Activated CD4-positive, alpha-beta T cell treated with anti-CD3 and anti-CD28 coated beads, Interleukin-2, amount 50 U/mL, for 1 hour (primary cell): ENCODE results near the gene PRR33.

Source experiments
- DNase-seq: peaks from one replicate; pipeline ENCODE4 v3.0.0-alpha.2; 2020

The PRR33 gene

GRCh38 chr11:1916132-1916985, 24.7 kb upstream of the PRR33 start:
- no peak for DNase-seq

GRCh38 chr11:1915795-1916131, 24.1 kb upstream of the PRR33 start:
- DNase-seq = no peak

- DNase-seq = no peak
These were observed 21.8 kb upstream of the PRR33 start for GRCh38 chr11:1913271-1914060.

- no peak for DNase-seq
These were observed 20.7 kb upstream of the PRR33 start for GRCh38 chr11:1912289-1912878.

GRCh38 chr11:1909524-1909923, 17.8 kb upstream of the PRR33 start:
- no peak for DNase-seq

- no peak for DNase-seq
These were observed 16.9 kb upstream of the PRR33 start for GRCh38 chr11:1908618-1909017.

- DNase-seq = no peak
These were observed 15.1 kb upstream of the PRR33 start for GRCh38 chr11:1906611-1907423.

- DNase-seq = no peak
These were observed 14.5 kb upstream of the PRR33 start for GRCh38 chr11:1906181-1906580.

GRCh38 chr11:1899686-1900085, 8.0 kb upstream of the PRR33 start:
- DNase-seq = no peak

- DNase-seq = no peak
These were observed 7.4 kb upstream of the PRR33 start for GRCh38 chr11:1899090-1899489.

- DNase-seq = no peak
These were observed 5.2 kb upstream of the PRR33 start for GRCh38 chr11:1896923-1897322.

- no peak for DNase-seq
These were observed 4.8 kb upstream of the PRR33 start for GRCh38 chr11:1896468-1896867.

GRCh38 chr11:1894759-1895158, 3.1 kb upstream of the PRR33 start:
- no peak for DNase-seq

- DNase-seq = no peak
These were observed 2.1 kb upstream of the PRR33 start for GRCh38 chr11:1893581-1894359.

GRCh38 chr11:1892558-1892957, 863 bp upstream of the PRR33 start:
- no peak for DNase-seq

- DNase-seq = no peak
These were observed 421 bp upstream of the PRR33 start for GRCh38 chr11:1892116-1892515.

- DNase-seq = no peak
These were observed 552 bp downstream of the PRR33 start for GRCh38 chr11:1890856-1891830.

- DNase-seq = no peak
These were observed 1.5 kb downstream of the PRR33 start for GRCh38 chr11:1889941-1890855.

GRCh38 chr11:1889224-1889930, 2.3 kb downstream of the PRR33 start:
- peak; percentile 67 for DNase-seq
